GM18858 (cell line): ENCODE results near the gene TRIP12.
"Not testable (repeated sequence)": the region's sequence is repeated elsewhere in the genome, so short reads cannot be mapped to it uniquely, and the experiment has no call there.

ENCODE experiments used
- ATAC-seq: cut with Tn5 transposase; IDR thresholded peaks from one replicate; pipeline ENCODE4 v1.9.1; 2021; ENCODE audit not compliant: unreplicated experiment

TRIP12 gene

GRCh38 chr2:229835596-229836283, 86.1 kb downstream of the TRIP12 start:
- ATAC-seq, result no peak

DNA sequence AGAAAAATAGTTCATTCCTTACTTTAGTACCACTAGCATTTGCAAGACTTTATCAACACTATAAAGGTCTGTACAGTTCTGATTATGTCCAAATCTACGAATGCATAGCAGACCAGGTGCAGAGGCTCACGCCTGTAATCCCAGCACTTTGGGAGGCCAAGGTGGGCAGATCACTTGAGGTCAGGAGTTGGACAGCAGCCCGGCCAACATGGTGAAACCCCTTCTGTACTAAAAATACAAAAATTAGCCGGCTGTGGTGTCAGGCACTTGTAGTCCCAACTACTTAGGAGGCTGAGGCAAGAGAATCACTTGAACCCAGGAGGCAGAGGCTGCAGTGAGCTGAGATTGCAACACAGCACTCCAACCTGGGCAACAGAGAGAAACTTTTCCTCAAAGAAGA, 87.4 kb downstream of the TRIP12 start:
- not testable (repeated sequence) for ATAC-seq

- ATAC-seq, result no peak
These were observed 89.3 kb downstream of the TRIP12 start for GRCh38 chr2:229832510-229832898.

DNA sequence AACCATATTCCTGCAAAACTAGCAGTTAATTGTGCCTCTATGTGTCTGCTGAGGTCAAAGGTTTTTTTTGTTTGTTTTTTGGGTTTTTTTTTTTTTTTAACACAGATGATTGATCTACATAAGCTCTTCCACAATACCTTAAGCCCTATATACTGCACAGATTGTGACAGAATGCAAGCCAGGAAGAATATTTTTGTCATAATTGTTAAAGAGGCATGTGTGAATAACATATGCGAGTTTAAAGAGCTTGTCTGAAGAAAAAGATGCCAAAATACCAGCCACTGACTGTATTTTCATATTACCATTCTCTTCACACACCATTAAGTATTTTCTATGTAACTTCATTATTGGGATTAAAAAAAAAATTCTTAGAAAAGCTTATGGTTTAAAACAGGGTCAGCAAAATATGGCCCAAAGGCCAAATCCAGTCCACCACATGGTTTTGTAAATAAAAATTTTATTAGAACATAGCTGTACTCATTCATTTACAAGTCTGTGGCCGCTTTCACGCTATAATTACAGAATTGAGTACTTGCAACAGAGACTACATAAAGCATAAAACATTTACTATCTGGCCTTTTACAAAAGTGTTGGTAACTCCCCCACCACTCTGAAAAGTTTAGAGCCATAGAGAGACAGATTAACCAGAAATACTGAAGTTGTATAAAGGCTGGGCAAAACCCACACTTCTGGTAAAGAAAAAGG, 89.9 kb downstream of the TRIP12 start:
- no peak for ATAC-seq

- no peak for ATAC-seq
These were observed 96.3 kb downstream of the TRIP12 start for GRCh38 chr2:229825476-229825875.

GRCh38 chr2:229821316-229821715, 100.5 kb downstream of the TRIP12 start:
- no peak for ATAC-seq

DNA sequence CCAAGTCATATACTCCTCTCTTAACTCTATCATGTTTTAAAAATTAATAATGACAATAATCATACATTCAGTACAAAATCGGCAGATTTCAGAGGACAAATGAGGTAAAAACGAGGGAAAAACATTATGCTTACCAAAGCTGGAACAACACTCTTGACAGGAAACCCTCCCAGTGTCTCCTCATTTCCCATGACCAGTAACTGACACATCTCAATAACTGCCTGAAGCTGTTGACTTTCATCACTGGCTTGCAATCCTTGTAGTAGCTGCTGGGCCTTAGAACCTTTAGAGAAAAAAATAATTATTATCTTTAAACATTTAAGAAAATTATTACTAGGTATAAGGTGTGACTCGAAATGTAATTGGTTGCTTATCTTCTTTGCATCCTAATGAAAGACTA, 103.6 kb downstream of the TRIP12 start:
- ATAC-seq, result no peak

- no peak for ATAC-seq
These were observed 106.0 kb downstream of the TRIP12 start for GRCh38 chr2:229815858-229816257.

- no peak for ATAC-seq
These were observed 106.5 kb downstream of the TRIP12 start for GRCh38 chr2:229815342-229815741.

- no peak for ATAC-seq
These were observed 111.0 kb downstream of the TRIP12 start for GRCh38 chr2:229810786-229811185.

GRCh38 chr2:229805559-229805958, 116.2 kb downstream of the TRIP12 start:
- no peak for ATAC-seq

- no peak for ATAC-seq
These were observed 119.0 kb downstream of the TRIP12 start for GRCh38 chr2:229802785-229803184.

DNA sequence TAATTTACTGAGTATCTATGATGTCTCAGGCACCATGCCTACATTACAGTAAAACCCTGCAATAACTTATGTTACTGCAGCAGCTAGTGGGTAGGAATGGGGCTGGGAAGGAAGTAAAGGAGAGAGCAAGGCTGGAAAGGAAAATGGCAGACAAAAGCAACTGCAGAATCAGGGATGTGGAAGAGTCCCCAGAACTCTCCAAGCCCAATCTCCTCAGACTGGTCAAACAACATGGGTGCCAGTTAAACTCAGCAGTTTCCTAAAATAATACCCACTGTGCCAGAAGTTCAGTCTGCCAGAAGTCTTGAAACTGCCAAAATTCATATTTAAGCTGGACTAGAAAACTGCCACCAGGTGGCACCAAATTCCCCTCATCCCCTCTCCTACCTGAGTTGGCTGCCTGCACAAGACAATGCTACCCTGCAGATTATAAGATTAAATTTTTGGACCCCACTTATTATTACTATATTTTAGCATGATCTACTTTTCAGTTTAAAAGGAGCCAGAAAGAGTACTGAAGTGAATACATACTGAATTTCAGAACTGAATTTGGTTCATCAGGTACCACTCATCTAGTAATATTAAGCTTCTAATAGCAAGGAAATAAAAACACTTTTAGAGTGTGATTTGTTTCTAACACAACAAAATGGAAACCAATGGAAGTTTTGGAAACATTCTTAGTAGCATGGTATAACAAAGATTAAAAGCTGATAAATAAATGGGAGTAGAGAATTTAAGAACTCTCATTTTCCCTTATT, 120.6 kb downstream of the TRIP12 start:
- peak; percentile 80 for ATAC-seq

DNA sequence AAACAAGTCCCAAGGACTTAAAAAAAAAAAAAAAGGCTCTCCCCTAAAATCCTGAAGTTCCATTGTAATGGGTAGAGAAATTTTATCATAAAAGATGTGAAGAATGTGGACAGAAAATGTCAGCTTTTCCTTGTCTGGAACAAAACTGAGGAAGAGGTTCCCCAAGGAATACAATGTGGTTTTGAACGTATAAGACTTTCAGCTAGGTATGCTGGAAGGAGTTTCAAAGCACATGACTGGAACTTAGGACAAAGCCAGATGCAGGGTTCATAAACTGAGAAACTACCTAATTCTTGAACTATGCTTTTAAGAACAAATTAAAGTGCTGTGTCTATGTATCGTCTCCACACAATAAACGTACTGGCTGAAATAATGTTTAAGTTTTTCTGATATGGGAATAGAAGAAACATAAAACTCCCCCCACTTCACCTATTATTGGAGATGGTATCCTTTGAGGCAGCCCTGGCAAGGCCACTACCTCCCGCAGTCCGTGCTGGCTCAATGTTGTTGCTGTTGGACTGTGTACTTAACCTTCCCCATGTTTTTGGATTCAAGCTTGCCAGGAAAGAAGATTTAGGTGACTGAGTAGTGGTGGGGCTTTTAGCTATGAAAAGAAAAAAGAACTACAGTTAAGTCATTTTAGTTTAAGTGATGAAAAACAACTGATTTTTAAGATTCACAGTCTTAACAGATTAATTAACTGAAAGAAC, 123.2 kb downstream of the TRIP12 start:
- no peak for ATAC-seq

DNA sequence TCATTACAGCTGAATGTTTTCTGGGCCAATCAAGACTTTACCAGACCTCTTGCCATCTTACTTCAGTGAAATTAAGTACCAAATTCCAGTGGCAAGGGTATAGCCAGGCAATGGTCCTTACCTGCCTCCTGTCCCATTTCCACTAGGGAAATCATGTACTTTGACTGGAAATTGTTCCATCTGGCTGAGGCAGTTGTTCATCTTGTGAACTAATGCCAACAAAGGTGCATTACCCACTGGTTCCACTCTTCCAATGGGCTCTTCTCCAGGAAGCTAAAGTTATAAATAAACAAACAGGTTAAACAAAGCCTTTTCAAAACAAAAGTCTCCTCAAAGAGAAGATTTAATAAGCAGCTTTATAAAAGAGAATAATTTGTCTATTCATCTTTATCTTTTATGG, 126.8 kb downstream of the TRIP12 start:
- ATAC-seq, result no peak

- ATAC-seq, result no peak
These were observed 127.2 kb downstream of the TRIP12 start for GRCh38 chr2:229794636-229795035.

DNA sequence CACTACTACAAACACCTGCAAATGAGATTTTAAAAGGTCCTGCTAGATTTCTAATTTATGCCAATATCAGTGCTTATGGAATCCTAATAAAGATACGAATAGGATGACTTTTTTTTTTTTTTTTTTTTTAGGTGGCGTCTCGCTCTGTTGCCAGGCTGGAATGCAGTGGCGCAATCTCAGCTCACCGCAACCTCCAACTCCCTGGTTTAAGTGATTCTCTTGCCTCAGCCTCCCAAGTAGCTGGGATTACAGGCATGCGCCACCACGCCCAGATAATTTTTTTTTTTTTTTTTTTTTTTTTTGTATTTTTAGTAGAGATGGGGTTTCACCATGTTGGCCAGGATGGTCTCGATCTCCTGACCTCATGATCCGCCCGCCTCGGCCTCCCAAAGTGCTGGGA, 135.5 kb downstream of the TRIP12 start:
- not testable (repeated sequence) for ATAC-seq

DNA sequence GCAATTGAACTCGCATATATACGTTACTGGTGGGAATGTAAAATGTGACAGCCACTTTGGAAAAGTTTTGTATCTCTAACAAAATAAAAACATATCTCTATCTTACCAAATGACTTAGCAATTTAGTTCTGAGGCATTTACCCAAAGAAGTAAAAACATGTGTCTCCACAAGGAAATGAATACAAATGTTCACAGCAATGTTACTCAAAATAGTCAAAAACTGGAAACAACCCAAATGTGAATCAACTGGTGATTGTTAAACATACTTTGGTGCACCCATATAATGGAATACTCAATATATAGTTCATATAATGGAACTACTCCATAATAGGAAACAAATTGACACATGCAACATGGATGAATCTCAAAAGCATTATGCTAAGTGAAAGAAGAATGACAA, 137.0 kb downstream of the TRIP12 start:
- ATAC-seq, result no peak

- peak; percentile 45 for ATAC-seq
These were observed 138.6 kb downstream of the TRIP12 start for GRCh38 chr2:229783108-229783721.

DNA sequence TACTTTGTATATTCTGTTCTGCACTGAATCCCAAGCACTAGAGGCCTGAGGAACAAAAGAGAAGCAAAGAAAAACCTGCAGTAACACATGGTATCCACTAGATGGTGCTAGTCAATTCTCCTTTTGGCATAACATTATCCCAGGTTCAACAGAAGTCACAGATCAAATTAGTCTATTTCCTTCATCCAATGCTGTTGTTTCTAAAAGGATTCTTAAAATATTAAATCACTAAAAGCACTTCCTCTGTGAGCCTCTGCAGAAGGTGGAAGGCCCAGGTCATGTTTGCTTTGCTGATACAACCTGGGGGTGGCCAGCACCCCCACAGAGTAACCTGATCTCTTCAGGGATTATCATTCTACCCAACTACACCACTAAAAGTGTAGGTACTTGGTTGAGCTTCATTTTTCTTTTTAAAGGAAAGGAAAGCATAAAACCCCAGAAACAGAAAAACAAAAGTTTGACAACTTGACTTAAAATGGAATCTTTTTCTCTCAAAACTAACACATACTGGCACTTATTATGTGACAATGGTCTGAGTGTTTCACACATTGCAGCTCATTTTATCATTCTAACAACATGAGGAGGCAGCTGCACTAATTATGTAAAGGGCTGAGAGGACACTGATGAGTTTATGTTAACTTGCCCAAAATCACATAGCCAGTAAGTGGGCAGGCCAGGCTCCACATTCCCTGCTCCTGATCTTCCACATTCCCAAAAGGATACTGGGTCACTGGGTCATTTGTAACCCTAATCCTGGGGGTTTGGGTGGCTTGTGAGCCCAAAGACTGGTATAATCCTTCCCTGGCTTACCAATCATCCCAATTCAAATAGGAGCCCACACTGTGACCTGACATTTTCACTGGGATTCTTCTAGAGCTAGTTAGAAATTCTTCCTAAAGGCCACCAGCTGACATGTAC, 140.7 kb downstream of the TRIP12 start:
- no peak for ATAC-seq
